Activated T-helper 9 cell treated with anti-CD3 and anti-CD28 coated beads, Interleukin-2, amount 50 U/mL, for 16 hours (primary cell): ENCODE results near the gene HSPG2.
"Not testable (repeated sequence)": the region's sequence is repeated elsewhere in the genome, so short reads cannot be mapped to it uniquely, and the experiment has no call there.

ENCODE experiments used
- DNase-seq: peaks from one replicate; pipeline ENCODE4 v3.0.0-alpha.2; 2020; ENCODE audit warnings: low read depth

HSPG2 gene

DNA sequence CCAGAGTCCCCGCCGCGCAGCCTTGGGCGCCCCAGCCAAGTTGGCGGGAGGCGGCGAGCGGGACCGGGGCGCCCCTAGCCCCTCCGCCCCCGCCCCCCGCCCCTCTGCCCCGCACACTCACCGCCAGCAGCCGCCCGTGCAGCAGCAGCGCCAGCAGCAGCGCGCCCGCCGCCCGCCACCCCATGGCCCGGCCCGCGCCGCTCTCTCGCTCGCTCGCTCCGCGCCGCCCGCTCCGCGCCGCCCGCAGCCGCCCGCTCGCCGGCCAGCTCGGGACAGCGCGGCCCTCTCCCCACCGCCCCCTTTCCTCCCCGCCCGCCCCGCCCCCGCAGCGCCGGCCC lies at the start of gene HSPG2:
Gene HSPG2 (minus strand): TSS at position 277 of the 338 bp plus-strand sequence. CDS start 93 bp downstream, at position 184.
- DNase-seq = no peak

DNA sequence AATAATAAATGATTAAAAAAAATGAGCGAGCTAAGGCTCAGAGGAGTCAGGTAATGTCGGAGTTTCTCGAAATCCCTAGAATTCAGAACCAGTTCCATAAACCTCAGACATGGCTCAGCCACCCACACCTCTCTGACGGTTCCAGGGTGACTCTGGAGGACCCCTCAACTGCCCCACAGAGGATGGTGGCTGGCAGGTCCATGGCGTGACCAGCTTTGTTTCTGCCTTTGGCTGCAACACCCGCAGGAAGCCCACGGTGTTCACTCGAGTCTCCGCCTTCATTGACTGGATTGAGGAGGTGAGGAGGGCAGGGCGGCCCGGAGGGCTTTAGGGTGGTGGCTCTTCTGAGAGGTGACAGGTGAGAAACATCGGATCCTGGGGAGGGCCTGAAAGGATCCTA lies 49.3 kb upstream of the HSPG2 start:
- DNase-seq = not testable (repeated sequence)

DNA sequence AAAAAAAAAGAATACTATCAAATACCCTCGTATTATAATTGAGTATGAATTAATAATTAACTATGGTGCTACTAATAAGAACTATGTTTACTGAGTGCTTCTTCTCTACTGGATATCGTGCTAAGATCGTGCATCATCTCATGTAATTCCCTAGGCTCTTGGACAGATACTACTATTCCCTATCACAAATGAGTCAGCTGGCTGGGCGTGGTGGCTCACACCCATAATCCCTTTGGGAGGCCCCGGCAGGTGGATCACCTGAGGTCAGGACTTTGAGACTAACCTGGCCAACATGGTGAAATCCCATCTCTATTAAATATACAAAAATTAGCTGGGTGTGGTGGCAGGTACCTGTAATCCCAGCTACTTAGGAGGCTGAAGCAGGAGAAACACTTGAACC lies 48.8 kb upstream of the HSPG2 start:
- not testable (repeated sequence) for DNase-seq

DNA sequence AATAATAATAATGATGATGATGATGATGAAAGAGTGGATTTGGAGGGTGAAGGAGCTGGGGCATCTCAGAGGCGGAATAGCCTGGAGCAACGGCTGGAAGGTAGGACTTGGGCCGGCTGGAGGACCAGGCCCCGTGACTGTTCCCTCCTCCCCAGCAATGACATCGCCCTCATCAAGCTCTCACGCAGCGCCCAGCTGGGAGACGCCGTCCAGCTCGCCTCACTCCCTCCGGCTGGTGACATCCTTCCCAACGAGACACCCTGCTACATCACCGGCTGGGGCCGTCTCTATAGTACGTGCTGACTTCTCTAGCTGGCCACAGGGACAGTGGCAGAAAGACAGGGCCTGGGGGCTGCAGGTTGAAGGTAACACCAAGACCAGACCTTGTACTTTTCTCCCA lies 46.4 kb upstream of the HSPG2 start:
- not testable (repeated sequence) for DNase-seq

DNA sequence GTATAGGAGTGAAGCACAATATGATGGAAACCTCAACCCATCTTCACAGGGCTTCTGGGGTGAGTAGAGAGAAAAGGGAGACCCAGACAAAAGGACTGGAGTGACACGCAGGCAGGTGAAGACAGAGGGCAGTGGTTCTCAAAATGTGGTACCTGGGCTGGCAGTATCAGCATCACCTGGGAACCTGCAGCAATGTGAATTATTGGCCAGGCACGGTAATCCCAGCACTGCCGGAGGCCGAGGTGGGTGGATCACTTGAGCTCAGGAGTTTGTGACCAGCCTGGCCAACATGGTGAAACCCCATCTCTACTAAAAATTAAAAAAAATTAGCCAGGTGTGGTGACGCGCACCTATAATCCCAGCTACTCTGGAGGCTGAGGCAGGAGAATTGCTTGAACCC lies 45.0 kb upstream of the HSPG2 start:
- DNase-seq = not testable (repeated sequence)

DNA sequence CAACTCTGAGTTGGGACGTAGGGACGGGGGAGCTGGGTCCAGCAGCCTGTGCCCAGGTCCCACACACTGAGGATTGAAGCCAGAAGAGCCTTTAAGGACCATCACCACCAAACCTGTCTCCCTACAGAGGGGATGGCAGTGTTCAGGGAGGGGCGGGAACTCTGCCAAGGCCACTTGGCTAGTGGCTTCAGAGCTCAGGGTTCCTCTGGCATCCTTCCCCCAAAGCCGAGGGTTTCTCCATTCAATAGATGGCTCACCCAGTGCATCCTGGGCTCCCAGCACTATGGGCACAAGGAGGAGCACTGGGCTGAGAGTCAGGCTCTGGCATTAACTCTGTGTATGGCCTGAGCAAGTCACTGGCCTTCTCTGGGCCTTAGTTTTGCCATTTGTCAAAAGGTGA lies 44.1 kb upstream of the HSPG2 start:
- DNase-seq = not testable (repeated sequence)

DNA sequence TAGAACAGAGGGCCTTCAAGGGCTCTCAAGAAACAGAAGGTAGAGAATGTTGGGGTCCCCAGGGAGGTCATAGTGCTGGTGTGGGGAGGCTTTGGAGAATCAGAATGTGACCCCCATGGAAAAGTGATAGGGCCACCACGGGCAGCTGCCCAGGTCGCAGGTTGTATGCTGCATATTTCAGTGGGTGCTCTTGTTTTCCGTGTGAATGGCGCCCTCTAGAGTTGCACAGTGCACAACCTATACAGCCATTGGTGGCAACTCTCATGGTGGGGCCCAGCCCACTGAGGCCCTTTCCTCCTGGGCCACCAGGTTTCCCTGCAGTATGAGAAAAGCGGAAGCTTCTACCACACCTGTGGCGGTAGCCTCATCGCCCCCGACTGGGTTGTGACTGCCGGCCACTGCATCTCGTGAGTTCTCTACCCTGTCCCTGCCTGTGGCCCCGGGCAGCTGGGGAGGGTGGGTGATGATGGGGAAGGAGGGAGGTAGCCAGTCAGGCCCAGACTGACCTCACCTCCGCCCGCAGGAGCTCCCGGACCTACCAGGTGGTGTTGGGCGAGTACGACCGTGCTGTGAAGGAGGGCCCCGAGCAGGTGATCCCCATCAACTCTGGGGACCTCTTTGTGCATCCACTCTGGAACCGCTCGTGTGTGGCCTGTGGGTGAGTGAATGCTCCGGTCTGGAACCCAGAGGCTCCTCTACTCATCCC lies 43.6 kb upstream of the HSPG2 start:
- not testable (repeated sequence) for DNase-seq

DNA sequence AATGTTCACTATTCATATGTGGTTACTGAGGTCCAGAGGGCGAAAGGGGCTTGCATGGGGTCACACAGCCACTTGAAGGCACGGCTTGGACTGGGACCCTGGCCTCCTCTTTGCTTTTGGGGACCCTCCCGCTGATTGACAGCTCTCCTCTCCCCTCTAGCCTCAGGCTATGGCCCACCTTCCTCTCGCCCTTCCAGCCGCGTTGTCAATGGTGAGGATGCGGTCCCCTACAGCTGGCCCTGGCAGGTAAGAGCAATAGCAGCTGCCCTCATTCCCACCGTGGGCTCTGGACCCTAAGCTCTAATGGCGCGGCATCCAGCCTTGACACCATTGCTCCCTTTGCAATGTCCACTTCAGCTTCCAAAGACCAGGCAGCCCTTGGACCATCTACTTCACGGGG lies 41.1 kb upstream of the HSPG2 start:
- DNase-seq = not testable (repeated sequence)

DNA sequence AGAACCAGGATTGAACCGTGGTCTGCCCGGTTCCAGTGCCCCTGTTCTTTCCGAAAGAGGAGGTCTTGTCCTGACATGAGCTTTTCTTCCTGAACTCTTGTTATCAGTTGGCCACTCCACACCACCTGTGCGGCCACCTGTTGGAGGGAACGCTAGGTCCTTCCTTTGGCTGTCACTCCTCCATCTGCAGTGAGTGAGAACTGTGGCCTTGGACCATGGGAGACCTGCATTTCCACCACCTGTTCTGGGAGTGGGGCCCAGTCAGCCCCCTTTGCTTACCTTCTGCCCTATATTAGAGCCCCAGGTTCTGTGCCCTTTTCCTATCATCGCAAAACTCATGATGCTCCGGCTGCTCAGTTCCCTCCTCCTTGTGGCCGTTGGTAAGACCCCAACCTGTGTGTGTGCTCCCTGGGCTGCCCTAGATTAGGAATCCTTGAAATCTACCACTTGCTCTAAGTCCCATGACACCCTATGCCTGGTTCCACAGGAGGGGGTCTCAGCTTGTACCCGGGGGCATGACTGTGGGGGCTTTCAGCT lies 39.7 kb upstream of the HSPG2 start, which contains the start of gene CELA3B:
Gene CELA3B (plus strand): TSS at position 320 of the 537 bp plus-strand sequence. CDS start 18 bp downstream, at position 338.
- DNase-seq = not testable (repeated sequence)

DNA sequence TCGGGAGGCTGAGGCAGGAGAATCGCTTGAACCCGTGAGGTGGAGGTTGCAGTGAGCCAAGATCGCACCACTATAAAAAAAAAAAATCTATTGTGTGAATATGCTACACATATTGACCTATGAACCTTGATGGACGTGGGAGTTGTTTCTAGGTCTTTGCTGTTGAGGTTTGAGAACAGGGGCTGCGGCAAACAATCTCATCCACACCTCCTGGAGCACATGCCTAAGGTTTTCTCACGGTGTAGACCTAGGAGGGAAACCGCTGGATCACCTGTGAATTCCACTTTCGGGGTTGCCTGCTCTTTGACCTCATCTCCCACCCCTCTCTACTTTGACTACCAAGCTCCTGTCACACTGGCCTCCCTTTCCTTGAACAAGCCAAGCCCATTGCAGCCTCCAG lies 38.2 kb upstream of the HSPG2 start:
- DNase-seq = not testable (repeated sequence)

DNA sequence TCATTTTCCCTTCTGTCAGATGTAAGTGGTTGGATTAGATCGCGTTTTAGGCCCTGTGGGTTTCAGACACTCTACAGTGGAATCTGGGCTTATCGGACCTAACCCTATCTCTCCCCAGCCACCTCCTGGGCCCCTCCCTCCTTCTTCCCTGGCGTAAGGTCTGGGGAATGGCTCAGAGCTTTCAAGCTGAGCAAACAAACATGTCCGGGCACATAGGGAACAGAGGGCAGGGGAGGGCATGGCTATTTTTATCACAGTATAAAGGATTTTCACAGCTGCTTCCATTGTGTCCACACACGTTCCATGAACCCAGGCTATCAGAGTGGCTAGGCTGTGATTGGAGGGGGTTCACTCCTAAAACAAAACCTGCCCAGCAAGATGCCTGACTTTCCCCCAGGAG lies 37.6 kb upstream of the HSPG2 start:
- not testable (repeated sequence) for DNase-seq

DNA sequence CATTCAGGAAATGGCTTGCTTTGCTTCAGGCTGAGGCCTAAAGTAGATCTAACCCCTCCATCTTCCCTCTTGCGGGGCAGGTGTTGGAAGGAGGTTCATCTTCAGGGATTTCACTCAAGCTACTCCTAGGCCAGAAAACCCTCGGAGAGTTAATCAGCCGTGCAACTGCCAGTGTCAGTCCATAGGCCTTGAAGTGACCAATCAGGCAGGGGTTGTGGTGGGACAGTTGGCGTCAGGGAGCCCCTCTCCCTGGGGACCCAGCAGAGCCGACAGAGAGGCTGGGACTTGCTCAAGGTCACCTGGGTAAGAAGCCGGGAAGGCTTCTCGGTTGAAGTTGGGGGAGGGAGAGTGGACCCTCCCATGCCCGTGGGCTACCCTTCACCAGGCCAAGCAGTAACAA lies 36.8 kb upstream of the HSPG2 start:
- DNase-seq = not testable (repeated sequence)

DNA sequence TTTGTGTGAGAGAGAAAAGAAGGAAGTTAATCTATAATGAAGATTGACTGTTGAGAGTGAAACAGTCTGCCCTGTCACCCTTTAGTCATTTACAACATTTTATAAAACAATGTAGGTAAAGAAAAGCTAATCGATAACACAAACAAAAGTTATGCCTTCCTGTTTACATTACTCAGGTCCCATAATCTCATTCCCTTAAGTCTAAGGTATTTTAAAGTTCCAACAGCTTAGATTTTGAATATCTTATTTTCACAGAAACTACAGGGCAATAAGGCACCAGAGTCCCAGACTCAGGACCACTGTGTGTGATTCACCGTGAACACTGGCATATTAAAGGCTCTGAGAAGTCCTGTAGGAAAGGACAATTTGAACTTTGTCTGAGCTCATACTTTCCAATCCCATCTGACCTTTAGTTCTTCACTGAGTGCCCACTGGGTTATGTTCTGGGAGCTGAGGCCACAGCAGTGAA lies 35.9 kb upstream of the HSPG2 start:
- DNase-seq = not testable (repeated sequence)

DNA sequence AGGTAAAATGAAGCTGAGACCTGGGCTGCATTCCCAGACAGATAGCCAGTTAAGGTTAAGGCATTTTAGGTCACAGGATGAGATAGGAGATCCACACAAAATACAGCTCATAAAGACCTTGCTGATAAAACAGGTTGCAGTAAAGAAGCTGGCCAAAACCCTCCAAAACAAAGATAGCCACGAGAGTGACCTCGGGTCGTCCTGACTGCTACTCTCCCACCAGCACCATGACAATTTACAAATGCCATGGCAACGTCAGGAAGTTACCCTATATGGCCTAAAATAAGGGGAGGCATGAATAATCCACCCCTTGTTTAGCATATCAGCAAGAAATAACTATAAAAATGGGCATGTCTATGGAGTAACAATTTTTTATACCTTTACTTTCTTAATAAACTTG lies 33.4 kb upstream of the HSPG2 start:
- not testable (repeated sequence) for DNase-seq

DNA sequence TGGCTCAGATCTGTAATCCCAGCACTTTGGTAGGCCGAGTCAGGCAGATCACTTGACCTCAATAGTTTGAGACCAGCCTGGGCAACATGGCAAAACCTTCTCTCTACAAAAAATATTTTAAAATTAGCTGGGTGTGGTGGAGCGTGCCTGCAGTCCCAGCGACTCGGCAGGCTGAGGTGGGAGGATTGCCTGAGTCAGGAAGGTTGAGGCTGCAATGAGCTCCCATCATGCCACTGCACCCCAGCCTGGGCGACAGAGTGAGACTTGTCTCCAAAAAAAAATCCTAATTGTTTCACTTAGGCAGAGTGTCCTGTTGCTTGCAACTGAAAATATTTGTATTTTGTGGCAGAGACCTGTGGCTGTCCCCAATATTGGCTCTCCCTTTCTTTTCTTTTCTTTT lies 32.0 kb upstream of the HSPG2 start:
- not testable (repeated sequence) for DNase-seq

DNA sequence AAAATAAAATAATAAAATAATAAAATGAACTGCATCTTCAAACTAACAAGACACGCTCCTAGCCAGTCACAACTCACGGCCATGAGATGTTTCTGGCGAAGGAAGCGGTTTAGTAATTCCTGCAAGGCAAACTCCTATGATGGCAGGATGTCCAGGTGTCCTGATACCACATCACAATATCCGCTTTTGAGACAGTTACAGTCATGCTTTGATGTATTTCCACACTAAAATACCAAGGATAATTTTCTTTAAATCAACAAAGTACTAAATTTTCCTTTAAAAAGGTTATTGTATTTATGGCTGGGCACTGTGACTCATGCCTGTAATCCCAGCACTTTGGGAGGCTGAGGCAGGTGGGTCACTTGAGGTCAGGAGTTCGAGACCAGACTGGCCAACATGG lies 30.1 kb upstream of the HSPG2 start:
- not testable (repeated sequence) for DNase-seq

DNA sequence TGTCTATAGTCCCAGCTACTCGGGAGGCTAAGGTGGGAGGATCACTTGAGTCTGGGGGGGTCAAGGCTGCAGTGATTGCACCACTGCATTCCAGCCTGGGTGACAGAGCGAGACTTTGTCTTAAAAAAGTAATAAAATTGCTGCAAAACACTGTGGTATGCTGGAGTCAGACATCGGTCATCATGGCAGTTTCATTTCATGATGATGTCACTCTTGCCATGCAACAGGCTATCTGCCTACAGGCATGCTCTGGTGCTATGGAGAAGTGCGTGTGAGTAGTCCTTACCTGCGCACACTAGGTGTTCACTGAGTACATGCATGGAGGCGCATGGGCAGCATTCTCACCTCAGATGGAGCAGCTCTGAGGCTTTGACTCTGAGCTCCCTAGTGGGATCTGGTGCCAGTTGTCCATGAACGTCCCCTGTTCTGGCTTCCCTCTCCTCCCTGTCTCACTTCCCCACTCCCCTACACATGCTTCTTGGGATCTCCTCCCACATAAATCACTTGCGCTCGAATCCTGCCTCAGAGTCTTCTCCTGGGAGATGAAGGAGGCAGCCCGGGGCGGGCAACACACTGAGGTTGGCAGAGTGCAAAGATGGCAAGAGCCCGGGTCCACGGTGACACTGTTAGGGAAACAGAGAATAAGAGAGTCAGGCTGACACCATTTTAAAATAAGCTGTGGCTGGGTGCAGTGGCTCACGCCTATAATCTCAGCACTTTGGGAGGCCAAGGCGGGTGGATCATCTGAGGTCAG lies 29.3 kb upstream of the HSPG2 start:
- no peak for DNase-seq

DNA sequence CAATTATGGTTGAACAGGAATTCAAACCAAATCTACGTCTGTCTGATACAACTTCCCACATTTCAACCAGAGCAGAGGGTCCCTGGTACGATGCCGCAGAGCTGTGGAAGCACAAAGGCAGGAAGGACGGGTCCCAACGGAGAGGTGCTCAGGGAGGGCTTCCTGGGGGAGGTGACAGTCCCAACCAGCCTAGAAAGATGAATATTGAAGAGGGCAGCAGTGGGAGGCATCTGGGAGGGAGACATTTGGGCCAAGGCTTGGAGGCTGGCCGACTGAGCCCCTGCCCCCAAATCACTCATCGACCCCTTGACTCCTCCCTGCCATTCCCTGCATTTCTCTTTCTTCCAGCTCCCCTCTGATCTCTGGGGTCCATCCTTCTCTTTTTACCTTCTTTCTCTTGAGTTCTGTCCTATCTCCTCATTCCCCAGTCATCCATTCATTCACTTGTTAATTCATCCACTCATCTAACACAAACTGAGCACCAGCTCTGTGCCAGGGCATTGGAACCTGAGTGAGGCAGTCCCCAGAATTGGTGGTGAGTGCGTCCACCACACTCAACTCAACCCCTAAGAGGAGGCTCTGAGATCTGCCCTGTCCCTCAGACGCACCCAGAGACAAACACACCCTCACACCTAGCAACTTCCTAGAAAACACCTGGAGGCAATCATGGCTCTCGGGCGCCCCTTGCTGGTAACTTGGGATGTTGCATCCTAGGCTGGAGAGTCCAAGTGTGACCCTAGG lies 26.5 kb upstream of the HSPG2 start:
- DNase-seq = peak; percentile 70

DNA sequence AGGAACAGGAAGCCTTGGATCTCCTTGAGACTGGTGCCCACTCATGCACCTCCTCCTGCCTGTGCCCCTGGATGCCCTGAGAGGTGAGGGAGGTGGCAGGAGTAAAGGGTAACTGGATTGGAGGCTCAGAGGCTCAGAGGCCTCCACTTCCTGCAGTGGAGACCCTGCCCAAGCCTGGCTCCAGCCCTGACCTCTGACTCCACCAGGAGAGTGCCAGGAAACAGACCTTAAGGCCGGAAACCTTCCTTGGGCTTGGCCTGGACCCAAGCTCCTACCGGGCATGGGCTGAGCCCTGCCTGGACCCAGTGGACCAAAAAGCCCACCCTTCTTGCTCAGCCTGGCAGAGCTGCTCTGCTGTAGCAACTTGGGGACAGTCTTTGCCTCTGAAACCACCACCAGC lies 24.7 kb upstream of the HSPG2 start:
- no peak for DNase-seq

DNA sequence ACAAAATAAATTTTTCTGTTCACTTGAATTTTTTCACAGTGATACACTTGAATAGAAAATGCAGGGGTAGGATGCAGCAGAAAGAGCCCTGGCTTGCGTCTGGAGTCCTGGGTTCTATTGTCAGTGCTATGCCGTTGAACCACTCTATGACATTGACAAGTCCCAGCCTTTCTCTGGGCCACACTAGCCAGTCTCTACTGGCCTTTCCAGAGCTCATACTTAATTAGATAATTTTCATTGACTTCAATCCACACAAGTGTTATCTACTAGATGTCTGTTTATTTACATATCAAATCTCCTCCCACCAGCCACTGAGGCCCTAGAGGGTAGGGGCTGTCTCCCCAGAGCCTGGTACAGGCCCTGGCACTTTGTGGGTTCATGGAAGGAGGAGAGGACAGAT lies 24.2 kb upstream of the HSPG2 start:
- DNase-seq = no peak

DNA sequence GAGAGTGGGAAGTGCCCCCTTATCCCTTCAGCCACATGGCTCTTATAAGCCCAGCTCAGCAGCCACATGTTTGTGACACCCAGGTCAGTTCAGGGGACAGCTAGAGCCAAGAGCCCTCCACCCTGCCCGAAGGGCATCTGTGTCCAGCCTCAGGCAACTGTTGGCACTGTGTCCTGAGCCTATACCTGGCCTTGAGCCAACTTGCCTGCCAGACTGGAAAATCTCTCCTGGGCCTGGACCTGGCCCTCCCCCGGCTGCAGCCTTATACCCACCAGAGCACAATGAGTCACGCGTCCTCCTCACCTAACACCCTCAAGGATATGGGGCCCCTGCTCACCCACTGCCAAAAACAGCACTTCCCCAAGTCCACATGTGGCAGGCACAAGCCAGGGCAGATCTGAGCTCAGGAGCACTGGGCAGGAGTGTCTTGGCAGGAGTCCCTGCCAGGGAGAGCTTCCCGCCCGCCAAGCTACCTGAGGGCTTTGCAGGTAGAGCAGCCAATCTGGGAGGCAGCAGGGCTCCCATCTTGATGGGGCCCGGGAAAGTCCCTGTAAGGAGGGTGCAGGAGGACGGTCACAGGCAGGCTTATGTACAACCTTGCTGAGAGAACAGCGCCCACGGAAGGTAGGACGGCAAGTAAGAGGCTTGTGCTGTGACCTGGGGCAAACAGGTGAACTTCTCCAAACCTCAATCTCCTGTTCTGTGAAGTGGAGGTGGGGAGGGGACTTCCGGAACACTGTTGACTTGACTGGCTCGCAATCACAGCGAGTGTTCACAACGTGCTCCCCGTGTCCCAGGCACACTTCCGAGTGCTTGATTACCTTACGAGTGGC lies 19.8 kb upstream of the HSPG2 start:
- DNase-seq = peak; percentile 27
